HepG2 (cell line): ENCODE results near the gene FGD4. TPM values are rescaled to one million over a fixed set of nuclear protein-coding genes. Genes with fewer than 3 reads are reported as not detected.

Experiments
- ATAC-seq: fragments of 200-7000 bp; cut with Tn5 transposase; 3 replicates; pipeline ENCODE4 v1.9.1; 2020; ENCODE audit warnings: mild to moderate bottlenecking, moderate library complexity
- BruUV-seq: library from RNA; stranded (reverse); fragments of 400-500 nt; replicated peaks from 2 replicates; lab custom pipeline; 2021; lab: Mats Ljungman, UMichigan
- CTCF ChIA-PET: fragments of 300-600 bp; formaldehyde crosslinking; extraction: SDS; loops from one replicate; lab custom pipeline; 2021; ENCODE audit warnings: low total read pairs, inconsistent platforms, low intra/inter-chr PET ratio; lab: Yijun Ruan, JAX
- POLR2A ChIA-PET: fragments of 350-600 bp; sonication (Branson Sonifier 250); formaldehyde crosslinking; loops from one replicate; lab custom pipeline; 2020; ENCODE audit warnings: antibody characterized with exemption, inconsistent platforms; lab: Yijun Ruan, JAX
- DNase-seq: peaks from one replicate; pipeline ENCODE4 v3.0.0-alpha.2; 2015; ENCODE audit warnings: low spot score
- FAIRE-seq: peaks from 3 replicates; lab custom pipeline; 2011; peaks lifted over from hg19 to GRCh38; lab: Jason Lieb, UNC
- H2AFZ ChIP-seq: one replicate; pipeline ENCODE4 v1.6.1; 2011; ENCODE audit warnings: low read length, inconsistent platforms
- H3K27ac ChIP-seq: fragments of 300-600 bp; 3 replicates; pipeline ENCODE4 v1.8.0; 2011; ENCODE audit warnings: mixed run types, mild to moderate bottlenecking, mixed read lengths, low read length, inconsistent platforms; ENCODE audit not compliant: insufficient read depth; ENCODE audit errors: extremely low read length
- H3K27me3 ChIP-seq, 2 experiments: fragments of 200-600 bp in 1 of 2; 2 replicates in 1 of 2; 3 replicates in 1 of 2; pipeline versions ENCODE4 v1.6.0 to v1.8.0; 2011; ENCODE audit warnings: low read length in 2 of 2, mild to moderate bottlenecking in 2 of 2, moderate library complexity in 2 of 2, inconsistent platforms in 1 of 2; ENCODE audit not compliant: insufficient read depth in 2 of 2, control insufficient read depth in 1 of 2
- H3K36me3 ChIP-seq, 2 experiments: fragments of 200-600 bp in 1 of 2; replicated peaks in 1 of 2; 2 replicates in 1 of 2; 3 replicates in 1 of 2; pipeline versions ENCODE4 v1.5.1 to v1.8.0; 2011; ENCODE audit warnings: low read length in 2 of 2, inconsistent platforms in 1 of 2; ENCODE audit not compliant: insufficient read depth in 2 of 2, control insufficient read depth in 1 of 2
- H3K4me1 ChIP-seq: 2 replicates; pipeline ENCODE4 v1.5.1; 2012; ENCODE audit warnings: low read length, inconsistent platforms; ENCODE audit not compliant: insufficient read depth
- H3K4me2 ChIP-seq: 2 replicates; pipeline ENCODE4 v1.6.0; 2011; ENCODE audit warnings: low read depth, low read length, inconsistent platforms
- H3K4me3 ChIP-seq, 3 experiments: fragments of 200-600 bp in 1 of 3; sonication (generic), shearing (Covaris generic) in 1 of 3; replicated peaks in 1 of 3; 2 replicates each; pipeline ENCODE4 v1.5.1; 2011 to 2016; ENCODE audit warnings: low read length in 3 of 3, inconsistent platforms in 2 of 3, low read depth in 2 of 3, mild to moderate bottlenecking in 2 of 3, control low read depth in 1 of 3, mixed read lengths in 1 of 3; ENCODE audit not compliant: insufficient read depth in 1 of 3
- H3K79me2 ChIP-seq: one replicate; pipeline ENCODE4 v1.6.1; 2011; ENCODE audit warnings: low read length, inconsistent platforms; ENCODE audit not compliant: insufficient read depth
- H3K9ac ChIP-seq: 2 replicates; pipeline ENCODE4 v1.6.0; 2011; ENCODE audit warnings: mild to moderate bottlenecking, low read depth, low read length, inconsistent platforms; ENCODE audit not compliant: insufficient read depth
- H3K9me3 ChIP-seq: 2 replicates; pipeline ENCODE4 v1.5.1; 2012; ENCODE audit warnings: mild to moderate bottlenecking, low read length
- H4K20me1 ChIP-seq: 2 replicates; pipeline ENCODE4 v1.6.0; 2011; ENCODE audit warnings: inconsistent platforms, mild to moderate bottlenecking, low read length, moderate library complexity; ENCODE audit not compliant: insufficient read depth
- ARID3A ChIP-seq: IDR thresholded peaks from 2 replicates; pipeline ENCODE4 v1.6.1; 2012; ENCODE audit warnings: low read depth, low read length, improper control_type of control experiment
- ATF7-NPFF ChIP-seq: sonication (generic); formaldehyde crosslinking; IDR thresholded peaks from 2 replicates; pipeline ENCODE4 v1.8.1; 2023; ENCODE audit warnings: mild to moderate bottlenecking, low read depth, missing genetic modification reagents, moderate library complexity
- DBP ChIP-seq: sonication (generic); formaldehyde crosslinking; IDR thresholded peaks from 2 replicates; pipeline ENCODE4 v1.4.0; 2020; ENCODE audit warnings: missing genetic modification reagents; ENCODE audit errors: not compliant biosample characterization
- DPF2 ChIP-seq: sonication (generic); formaldehyde crosslinking; IDR thresholded peaks from 2 replicates; pipeline ENCODE4 v1.4.0; 2020; ENCODE audit warnings: mild to moderate bottlenecking, low read depth, missing genetic modification reagents, borderline replicate concordance
- MEIS2 ChIP-seq: sonication (generic); formaldehyde crosslinking; IDR thresholded peaks from 2 replicates; pipeline ENCODE4 v1.9.0; 2021; ENCODE audit warnings: mild to moderate bottlenecking, missing genetic modification reagents
- ZBTB3 ChIP-seq: sonication (generic); formaldehyde crosslinking; IDR thresholded peaks from 2 replicates; pipeline ENCODE4 v1.4.0; 2020; ENCODE audit warnings: low read depth, mild to moderate bottlenecking, moderate library complexity, missing genetic modification reagents, borderline replicate concordance
- ZNF296 ChIP-seq: sonication (generic); formaldehyde crosslinking; conservative IDR thresholded peaks from 2 replicates; pipeline ENCODE4 v1.5.0; 2020; ENCODE audit warnings: mild to moderate bottlenecking, missing genetic modification reagents
- WGBS: methylation state at CpG from one replicate; pipeline ENCODE4 v1.1.6; 2017; ENCODE audit warnings: low lambda C conversion rate; 5-methylcytosine and 5-hydroxymethylcytosine counted together
- in situ Hi-C: cut with HindIII; loops from 2 replicates; pipeline ENCODE4 v1.10.0; 2017; ENCODE audit warnings: low pct_unique_long_range_greater_than_20kb; ENCODE audit not compliant: extremely low pct_ligation_motif_present
- intact Hi-C: fragments of 100-400 bp; cut with micrococcal nuclease; formaldehyde crosslinking; loops from one replicate; pipeline ENCODE4 v1.10.0; 2022; ENCODE audit not compliant: unreplicated experiment
- polyA plus RNA-seq, 8 experiments: library from polyadenylated mRNA; depleted of rRNA in 3 of 8; stranded (reverse) in 7 of 8; unstranded in 1 of 8; fragments of >200 nt; fragmentation: Illumina TruSeq in 4 of 8; extraction: Trizol in 4 of 8; gene quantifications; 2 replicates each; pipeline versions ENCODE4 v1.2.1 to v1.2.3, GENCODE V29; 2011 to 2016; ENCODE audit warnings: low read depth in 4 of 8, missing spikeins in 1 of 8, mixed read lengths in 1 of 8; ENCODE audit not compliant: insufficient read depth in 1 of 8
- total RNA-seq, 5 experiments: library from RNA; depleted of rRNA; stranded (reverse); fragments of >200 nt; fragmentation: Illumina TruSeq; extraction: Trizol; gene quantifications; 2 replicates each; pipeline ENCODE4 v1.2.3, GENCODE V29; 2016; ENCODE audit warnings: low read depth in 1 of 5
- TF ChIP-seq, protein P1 (sequence below): sonication (generic); formaldehyde crosslinking; IDR thresholded peaks from 2 replicates; pipeline ENCODE4 v1.8.1; 2023; ENCODE audit warnings: missing genetic modification reagents, mild to moderate bottlenecking, borderline replicate concordance
- TF ChIP-seq, protein P2 (sequence below): sonication (generic); formaldehyde crosslinking; IDR thresholded peaks from 2 replicates; pipeline ENCODE4 v1.4.0; 2020; ENCODE audit warnings: mild to moderate bottlenecking, missing genetic modification reagents

FGD4 gene
- total and polyA plus RNA-seq, 2 of the 13 experiments (the other 11 are each of a cell fraction or from before 2014, with no cell fraction given) = 4.6 to 6.6 TPM

GRCh38 chr12:32544893-32545292, 145.5 kb downstream of the FGD4 start:
- Histone ChIP-seq H3K36me3 (no peaks in the 10 kb centered on the region), H3K4me1 (peaks cover 73% of the 10 kb centered on the region), H3K27me3 (no peaks in the 10 kb centered on the region), H3K79me2 (peaks cover 69% of the 10 kb centered on the region), H3K9ac (no peak overlapping the region), H3K4me2 (no peak overlapping the region), H3K27ac (no peak overlapping the region), H3K9me3 (no peaks in the 10 kb centered on the region), H3K4me3 (no peak overlapping the region), H4K20me1 (peaks cover 5% of the 10 kb centered on the region; the same call in 1 of the 2 replicates), H2AFZ (no peak overlapping the region)
- intact Hi-C loops = loop anchor here (5.0 kb wide), 1 partner anchor 132 kb away; the partner anchor contains the start of gene DNM1L
- FAIRE-seq (no peak), ATAC-seq (no peak), DNase-seq (no peak)
- in situ Hi-C loops = no loop called here
- no TSS peak for BruUV-seq
- ChIA-PET CTCF (no interaction called here), POLR2A (interaction anchor here (2.9 kb wide), 1 partner anchor 11 kb away, joined by 13 read pairs; no protein-coding TSS in a partner anchor)
- WGBS = 94% methylated on average over 2 of the region's 2 CpGs
- TF ChIP-seq ARID3A = no peak
- TF ChIP-seq, protein P1, sequence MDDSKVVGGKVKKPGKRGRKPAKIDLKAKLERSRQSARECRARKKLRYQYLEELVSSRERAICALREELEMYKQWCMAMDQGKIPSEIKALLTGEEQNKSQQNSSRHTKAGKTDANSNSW (CRISPR knock-in tag) = no peak
- TF ChIP-seq ZBTB3 = no peak
- TF ChIP-seq DBP (CRISPR knock-in tag) = no peak
- TF ChIP-seq ATF7-NPFF (CRISPR knock-in tag) = no peak
- TF ChIP-seq ZNF296 (CRISPR knock-in tag) = no peak
- no peak for TF ChIP-seq DPF2 (CRISPR knock-in tag)
- TF ChIP-seq, protein P2, sequence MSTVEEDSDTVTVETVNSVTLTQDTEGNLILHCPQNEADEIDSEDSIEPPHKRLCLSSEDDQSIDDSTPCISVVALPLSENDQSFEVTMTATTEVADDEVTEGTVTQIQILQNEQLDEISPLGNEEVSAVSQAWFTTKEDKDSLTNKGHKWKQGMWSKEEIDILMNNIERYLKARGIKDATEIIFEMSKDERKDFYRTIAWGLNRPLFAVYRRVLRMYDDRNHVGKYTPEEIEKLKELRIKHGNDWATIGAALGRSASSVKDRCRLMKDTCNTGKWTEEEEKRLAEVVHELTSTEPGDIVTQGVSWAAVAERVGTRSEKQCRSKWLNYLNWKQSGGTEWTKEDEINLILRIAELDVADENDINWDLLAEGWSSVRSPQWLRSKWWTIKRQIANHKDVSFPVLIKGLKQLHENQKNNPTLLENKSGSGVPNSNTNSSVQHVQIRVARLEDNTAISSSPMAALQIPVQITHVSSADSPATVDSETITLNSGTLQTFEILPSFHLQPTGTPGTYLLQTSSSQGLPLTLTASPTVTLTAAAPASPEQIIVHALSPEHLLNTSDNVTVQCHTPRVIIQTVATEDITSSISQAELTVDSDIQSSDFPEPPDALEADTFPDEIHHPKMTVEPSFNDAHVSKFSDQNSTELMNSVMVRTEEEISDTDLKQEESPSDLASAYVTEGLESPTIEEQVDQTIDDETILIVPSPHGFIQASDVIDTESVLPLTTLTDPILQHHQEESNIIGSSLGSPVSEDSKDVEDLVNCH (CRISPR knock-in tag) = no peak
- TF ChIP-seq MEIS2 (CRISPR knock-in tag) = no peak
